COR-L47 (cell line): ENCODE measurements around the gene FANCC.
A peak's percentile ranks its signal among the peaks of the same experiment; 100 is the strongest.

ENCODE experiments used
- DNase-seq: peaks from one replicate; lab custom pipeline; 2025; lab: John Stamatoyannopoulos, UW

FANCC gene

GRCh38 chr9:95190413-95190812 is 127.1 kb downstream of the FANCC start:
- DNase-seq: no peak

GRCh38 chr9:95189251-95190098 is 128.0 kb downstream of the FANCC start:
- no peak for DNase-seq

DNA sequence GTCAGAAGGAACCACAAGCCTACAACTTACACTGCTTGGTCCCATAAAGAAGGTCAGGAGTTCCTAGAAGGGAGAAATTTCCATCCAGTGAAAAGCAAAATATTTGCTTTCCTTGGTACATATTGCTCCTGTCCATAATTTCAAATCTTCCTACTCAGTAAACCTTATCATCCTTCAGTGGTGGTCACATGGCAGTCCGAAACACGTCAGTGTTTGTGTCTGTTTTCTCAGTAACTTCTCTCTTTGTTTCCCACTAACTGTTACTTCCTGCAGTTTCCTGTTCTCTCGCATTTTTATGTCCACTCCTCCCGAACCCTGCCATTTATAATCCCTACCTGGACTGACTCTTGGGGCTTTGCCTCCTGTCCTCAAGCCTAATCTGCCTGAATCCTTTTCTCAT is 129.1 kb downstream of the FANCC start:
- DNase-seq: no peak

DNA sequence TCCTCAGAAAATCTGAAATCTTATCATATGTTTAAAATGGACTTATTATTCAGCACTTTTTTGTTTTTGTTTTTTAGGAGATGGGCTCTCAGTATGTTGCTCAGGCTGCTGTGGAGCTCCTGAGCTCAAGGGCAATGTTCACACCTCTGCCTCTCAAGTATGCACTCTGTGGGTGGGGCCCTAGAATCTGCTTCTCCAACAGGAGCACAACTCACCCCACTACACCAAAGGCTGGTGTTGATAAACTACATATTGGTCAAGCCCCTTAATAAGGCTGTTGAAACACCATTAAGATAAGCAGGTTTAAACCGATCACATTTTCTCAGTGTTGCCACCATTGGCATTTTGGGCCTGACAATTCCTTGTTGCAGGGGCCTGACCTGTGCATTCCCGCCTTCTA is 131.6 kb downstream of the FANCC start:
- DNase-seq: no peak

- no peak for DNase-seq
Observed at GRCh38 chr9:95182854-95183563, 134.5 kb downstream of the FANCC start.

GRCh38 chr9:95181835-95182234 is 135.7 kb downstream of the FANCC start:
- no peak for DNase-seq

DNA sequence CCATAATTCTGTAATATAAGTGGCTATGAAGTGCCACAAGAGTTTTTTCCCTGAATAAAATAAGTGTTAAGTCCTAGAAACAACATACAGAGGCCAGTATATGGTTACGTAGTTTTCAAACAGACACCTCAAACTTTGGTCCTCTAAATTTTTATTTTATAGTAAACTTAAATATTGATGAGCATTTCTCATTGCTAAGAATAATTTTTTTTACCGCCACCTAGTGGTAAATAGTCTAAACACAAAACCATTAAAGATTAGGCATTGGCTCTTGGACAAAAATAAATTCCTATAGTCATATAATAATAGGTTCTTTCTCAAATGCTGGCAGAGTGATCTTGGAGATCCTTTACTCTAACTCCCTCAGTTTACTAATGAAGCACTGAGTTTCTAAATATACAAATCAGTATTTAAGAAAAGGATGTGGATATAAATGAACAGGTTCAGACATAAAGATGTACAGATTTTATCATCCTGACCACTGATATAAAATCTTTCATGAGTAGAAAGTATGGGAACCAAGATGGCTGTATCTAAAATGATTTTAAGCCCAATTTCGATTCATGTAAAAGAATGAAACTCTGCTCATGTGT is 136.2 kb downstream of the FANCC start:
- no peak for DNase-seq

DNA sequence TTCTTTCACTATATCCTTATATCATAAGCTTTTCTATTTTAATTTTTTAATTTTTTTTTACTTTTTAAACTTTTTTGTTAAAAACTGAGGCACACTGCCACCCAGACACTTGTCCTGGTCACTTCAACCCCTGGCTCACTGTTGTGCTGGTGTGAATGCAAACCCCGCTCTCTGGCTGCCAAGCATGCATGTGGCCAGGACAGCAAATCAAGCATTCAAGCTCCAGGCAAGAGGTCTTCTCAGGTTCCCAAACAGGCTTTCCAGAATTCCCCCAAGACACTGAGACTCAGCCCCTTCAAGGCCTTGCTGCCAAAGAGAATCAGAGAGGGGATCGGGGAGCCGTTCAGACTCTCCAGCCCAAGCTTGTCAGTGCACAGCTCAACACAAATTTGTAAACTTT is 139.9 kb downstream of the FANCC start:
- no peak for DNase-seq

GRCh38 chr9:95176755-95177319 is 140.7 kb downstream of the FANCC start:
- no peak for DNase-seq

GRCh38 chr9:95175523-95175922 is 142.0 kb downstream of the FANCC start:
- DNase-seq: peak; percentile 84

GRCh38 chr9:95174038-95174437 is 143.5 kb downstream of the FANCC start:
- DNase-seq: no peak

- DNase-seq: no peak
Observed at GRCh38 chr9:95171596-95171995, 145.9 kb downstream of the FANCC start.

DNA sequence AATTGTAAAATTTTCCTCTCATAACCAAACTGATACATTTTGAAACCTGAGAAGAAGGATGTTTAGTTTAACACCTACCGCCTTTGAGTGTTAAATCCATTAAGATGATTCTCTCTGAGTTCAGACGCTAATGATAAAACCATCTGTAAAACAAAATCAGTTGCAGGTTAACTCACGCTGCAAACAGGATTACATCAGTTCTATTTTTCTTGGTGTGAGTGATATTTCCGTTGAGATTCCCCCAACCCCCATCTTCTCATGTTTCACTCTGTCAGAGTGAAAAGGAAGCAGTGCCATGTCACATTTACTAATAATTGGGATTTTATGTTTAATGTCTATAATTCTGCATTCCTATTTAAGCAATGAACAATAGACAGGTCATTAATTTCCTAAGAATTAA is 146.5 kb downstream of the FANCC start:
- no peak for DNase-seq

- peak; percentile 26 for DNase-seq
Observed at GRCh38 chr9:95167998-95168397, 149.5 kb downstream of the FANCC start.

DNA sequence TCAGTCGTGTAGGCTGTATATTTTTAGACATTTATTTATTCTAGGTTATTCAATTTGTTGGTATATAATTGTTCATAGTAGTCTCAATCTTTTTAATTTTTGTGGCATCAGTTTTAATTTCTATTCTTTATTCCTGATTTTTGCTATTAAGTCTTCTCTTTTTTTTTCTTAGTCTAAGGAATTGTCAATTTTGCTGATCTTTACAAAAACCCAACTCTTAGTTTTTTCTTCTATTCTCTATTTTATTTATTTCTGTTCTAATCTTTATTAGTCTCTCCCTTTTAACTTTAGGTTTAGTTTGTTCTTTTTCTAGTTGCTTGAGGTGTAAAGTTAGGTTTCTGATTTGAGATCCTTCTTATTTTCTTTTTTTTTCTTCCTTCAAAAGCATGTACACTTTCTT is 152.5 kb downstream of the FANCC start:
- no peak for DNase-seq

DNA sequence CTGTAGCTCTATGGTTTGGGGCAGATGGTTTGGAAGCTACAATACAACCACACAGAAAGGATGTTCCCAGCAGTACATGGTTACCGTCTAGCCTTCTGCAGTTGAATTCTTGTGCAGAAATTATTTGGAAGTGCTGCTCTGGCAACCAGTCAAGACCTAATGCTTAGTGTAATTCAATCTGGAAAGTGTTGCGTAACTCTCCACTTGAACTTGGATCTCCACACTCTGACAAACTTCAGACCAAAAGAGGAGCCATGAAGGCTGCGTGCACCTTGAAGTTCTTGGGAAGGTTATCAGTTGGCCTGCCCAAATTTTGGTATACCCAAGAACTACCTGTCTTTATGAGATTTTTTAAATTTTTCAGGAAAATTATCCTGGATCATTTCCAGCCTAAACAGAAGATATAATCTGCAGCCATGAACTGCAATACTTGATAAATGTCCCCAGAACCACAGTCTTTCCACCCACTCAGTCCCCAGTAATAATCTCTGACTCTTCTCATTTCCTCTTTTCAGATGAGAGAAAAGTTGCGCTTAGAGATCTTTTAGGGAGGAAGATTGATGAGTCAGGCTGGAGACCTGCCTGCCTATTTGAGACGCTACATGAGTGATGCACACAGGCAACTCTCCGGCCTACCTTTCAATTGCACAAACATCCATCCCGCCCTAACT is 159.9 kb downstream of the FANCC start:
- no peak for DNase-seq

DNA sequence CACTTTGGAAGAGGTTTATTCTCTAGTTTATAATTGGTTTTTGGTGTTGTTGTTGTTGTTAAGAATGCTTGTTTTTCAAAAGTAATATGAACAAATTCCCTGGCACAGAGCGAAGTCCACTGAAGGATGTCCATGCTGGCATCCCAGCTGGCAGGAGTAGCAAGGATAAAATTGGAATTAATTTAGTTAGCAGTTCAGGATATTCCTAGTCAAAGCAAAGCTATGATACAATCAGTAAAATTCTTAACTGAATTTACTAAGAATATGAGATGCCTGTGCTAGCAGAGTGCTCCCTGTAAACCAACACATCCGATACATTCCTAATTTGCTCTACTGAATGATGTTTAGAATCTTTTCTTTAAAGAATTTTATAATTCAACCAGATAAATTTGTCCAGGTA is 161.4 kb downstream of the FANCC start:
- no peak for DNase-seq

DNA sequence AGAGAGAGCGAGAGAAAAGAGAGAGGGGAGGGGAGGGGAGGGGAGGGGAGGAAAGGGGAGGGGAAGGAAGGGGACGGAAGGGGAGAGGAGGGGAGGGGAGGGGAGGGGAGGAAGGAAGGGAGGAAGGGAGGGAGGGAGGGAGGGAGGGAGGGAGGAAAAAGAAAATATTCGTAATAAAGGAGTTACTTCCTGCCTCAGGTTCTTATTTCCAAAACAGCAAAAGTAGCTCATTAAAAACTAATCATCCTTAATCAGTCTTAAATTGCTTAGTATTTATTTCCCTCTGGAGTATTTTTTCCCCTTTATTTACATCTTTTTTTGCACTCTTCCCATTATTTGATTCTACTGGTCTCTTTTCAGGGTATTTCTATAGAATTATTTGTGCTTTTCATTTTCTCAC is 162.3 kb downstream of the FANCC start:
- no peak for DNase-seq

- DNase-seq: no peak
Observed at GRCh38 chr9:95150903-95151302, 166.6 kb downstream of the FANCC start.

DNA sequence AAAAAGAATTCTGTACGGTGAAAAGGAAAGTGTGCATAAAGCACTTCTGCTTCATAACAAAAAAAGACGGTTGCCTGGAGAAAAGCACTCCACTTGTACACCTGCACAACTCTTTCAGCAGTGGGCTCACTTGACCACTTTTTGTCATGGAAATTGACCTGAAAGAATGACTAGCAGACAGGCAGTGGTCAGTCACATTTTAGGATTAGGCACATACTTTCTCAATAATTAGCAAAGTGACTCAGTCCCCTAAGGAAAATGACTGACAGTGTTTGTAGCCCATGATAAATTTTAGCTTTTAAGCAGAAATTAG is 169.3 kb downstream of the FANCC start:
- no peak for DNase-seq

DNA sequence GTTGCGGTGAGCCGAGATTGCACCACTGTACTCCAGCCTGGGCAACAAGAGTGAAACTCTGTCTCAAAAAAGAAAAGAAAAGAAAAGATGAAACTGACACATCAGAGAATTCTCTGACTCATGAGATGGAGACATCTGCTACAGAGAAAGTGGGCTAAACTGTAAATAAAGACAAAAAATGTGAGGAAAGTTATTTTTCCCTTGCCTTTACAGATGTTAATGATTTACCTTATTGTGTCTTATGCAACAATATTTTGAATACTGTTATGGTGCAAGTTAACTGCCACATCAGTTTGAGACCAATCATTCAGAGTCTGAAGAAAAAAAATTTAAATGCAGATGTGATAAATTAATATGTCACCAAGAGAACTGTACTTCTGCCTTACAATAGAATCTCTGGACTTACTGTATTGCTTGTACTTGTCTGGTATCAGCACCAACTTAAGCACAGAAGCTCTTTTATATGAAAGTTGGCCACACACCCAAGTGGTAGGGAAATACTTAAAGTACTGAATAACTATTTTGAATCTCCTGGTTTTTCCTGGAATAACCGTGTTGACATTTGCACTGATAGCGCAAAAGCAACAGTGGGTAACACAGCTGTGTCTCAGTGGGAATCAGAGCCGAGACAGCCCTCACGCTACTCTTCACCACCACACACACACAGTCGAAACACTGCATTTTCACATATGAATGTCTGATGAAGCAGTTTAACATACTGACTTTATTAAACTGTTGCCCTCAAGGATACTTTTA is 169.9 kb downstream of the FANCC start:
- DNase-seq: no peak
